Right lung (tissue), 5 donors: ENCODE data around the gene RARB. TPM values are rescaled to one million over a fixed set of nuclear protein-coding genes. Genes with fewer than 3 reads are reported as not detected.

ENCODE experiments used
- DNase-seq, 2 donors: peaks; one replicate each; pipeline ENCODE4 v3.0.0-alpha.2; 2013
- polyA plus RNA-seq, 5 donors: library from polyadenylated mRNA; unstranded; fragments of 120-200 nt; gene quantifications; one replicate each; pipeline versions ENCODE4 v1.2.1 to v1.2.3, GENCODE V29; 2013; ENCODE audit warnings: inconsistent platforms in 1 of 5, low replicate concordance in 1 of 5; ENCODE audit not compliant: insufficient read length in 5 of 5, insufficient read depth in 1 of 5

Gene RARB
- polyA plus RNA-seq, 5 donors = 24.8 to 42.4 (median 34.8) TPM

DNA sequence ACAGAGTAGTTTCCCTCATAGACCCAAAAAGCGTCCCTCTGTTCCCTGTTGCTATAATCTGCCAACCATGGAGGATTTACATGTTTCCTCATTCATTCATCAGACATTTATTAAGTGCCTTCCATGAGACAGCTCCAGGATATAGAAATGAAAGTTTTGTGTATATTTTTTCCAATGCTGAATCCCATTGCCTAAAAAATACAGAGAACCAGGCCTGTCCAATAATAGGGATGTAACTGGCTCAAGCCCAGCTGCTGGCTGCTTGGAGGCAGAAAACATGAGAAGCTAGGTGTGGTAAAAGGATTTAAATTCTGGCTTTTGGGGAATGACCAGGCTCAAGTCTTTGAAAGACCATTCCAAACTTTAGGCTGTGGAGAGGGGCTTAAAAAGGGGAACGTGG lies 41.5 kb downstream of the RARB start:
- DNase-seq = no peak

DNA sequence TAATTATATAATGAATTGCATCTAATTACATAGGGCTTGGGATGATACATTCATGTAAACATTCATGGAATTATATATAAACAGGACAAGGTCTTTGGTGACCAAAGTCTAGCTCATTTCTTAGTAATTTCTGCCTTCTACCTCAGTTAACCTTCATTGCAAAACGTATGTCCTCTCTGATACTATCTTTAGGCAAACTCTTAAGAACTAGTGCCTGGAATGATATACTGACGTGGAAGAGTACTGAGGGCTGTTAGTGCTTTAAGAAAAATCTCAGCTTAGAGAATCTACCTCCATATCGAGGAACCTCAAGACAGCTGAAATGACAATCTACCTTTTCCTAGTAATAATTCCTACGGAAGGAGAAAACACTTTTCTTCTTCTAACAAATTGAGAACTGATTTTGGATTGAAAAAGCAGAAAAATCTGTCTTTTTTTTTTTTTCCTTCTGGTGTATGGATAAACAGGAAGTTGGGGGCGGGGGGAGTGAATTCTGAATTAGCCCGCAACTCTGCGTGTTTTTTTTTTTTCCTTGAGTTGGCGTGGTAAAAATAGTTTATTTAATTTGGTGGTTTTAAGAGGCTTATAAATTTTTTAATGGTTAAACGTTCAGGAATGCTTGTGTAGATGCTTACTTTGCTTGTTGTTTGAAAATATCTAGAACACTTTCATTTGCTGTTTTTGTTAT lies 43.2 kb downstream of the RARB start:
- DNase-seq = no peak

DNA sequence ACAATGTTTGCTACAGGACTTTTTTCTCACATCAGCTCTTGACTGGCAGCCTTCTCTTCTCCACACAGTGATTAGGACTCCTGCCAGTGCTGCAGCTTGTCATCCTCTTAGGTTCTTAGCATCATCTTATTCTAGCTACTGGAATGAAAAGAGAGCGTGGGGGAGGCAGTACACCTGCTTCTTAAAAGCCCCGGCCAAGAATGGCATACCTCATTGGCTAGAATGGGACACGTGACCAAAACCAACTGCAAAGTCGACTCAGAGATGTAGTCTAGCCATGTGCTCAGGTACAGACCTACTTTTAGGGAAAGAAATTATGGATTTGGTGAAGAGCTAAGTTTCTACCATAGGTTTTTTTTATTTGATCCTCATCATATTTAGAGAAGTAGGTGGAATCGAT lies 44.1 kb downstream of the RARB start:
- DNase-seq = no peak

- no peak for DNase-seq
These were observed 44.7 kb downstream of the RARB start for GRCh38 chr3:25472731-25473130.

DNA sequence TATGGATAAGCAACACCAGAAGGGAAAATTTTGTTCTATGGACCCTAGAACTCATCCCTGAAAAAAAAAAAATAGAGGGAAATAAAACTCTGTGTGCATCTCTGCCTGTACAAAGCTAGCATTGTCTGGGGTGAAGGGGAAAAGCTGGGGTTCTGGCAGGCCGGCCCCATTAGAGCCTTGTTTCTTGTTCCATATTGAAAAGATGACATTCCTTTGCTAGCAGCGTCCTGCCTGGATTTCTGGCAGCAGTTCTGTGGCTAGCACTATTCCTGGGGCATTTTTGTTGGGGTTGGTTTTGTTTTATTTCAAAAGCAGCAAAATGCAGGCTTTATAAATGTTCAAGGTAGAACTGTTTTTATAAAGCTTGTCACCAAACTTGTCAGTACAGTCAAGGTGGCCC lies 45.2 kb downstream of the RARB start:
- DNase-seq = no peak

DNA sequence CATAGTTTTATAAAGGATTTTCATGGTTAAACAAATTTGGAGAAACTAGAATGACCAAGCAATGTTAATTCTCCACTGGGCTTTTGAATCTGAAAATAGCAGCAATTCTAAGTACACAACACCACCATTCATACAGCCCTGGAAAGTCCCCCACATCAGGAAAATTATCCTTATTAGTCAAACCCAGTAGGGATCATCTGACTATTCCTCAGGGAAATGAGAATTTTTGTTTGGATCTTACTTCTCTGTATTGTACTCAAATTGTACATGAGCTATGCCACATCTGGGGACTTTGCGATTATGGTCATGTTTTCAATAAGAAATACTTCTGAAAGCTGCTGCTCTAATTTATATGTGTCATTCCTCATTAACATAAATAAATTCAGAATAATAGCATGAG lies 46.0 kb downstream of the RARB start:
- DNase-seq = no peak

DNA sequence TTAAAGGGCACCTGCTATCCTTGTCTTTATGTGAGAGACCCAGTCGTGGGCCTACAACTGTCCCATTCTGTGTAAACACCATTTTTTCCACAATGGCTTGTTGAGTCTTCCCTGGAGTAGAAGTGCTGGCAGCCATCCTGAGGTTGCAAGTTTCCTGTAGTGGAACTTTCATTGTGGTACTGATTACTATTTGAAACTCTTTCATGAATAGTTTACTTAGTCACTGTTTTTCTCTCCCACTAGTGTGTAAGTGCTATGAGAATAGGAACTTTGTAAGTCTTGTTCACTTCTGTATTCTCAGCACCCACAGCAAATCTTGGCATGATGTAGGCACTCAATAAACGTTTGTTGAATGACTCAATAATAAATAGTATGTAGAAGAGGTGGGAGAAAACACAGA lies 48.6 kb downstream of the RARB start:
- no peak for DNase-seq

DNA sequence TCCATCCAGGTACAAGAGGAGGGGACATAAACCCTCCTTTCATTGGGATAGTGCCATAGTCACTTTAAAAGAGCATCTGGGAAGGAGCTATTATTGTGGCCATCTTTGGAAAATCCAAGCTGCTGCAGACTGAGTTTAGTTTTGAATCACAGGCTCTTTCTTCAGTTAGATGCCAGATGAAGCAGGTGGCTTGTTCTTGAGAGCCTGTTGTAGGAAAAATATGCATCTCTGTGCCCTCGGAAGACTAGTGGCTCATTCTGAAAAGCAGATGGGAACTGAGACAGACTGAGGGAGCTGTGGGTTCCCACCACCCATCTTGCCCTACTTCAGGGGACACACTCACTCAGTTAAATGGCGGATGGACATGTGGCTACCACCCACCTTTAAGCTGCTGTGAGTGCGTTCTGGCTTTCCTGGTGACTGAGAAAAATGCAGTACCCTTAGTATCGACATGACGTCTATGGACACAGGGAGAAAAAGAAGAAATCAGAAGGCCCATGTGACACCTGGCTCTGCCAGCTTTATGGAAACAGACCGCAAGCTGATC lies 50.2 kb downstream of the RARB start:
- no peak for DNase-seq

DNA sequence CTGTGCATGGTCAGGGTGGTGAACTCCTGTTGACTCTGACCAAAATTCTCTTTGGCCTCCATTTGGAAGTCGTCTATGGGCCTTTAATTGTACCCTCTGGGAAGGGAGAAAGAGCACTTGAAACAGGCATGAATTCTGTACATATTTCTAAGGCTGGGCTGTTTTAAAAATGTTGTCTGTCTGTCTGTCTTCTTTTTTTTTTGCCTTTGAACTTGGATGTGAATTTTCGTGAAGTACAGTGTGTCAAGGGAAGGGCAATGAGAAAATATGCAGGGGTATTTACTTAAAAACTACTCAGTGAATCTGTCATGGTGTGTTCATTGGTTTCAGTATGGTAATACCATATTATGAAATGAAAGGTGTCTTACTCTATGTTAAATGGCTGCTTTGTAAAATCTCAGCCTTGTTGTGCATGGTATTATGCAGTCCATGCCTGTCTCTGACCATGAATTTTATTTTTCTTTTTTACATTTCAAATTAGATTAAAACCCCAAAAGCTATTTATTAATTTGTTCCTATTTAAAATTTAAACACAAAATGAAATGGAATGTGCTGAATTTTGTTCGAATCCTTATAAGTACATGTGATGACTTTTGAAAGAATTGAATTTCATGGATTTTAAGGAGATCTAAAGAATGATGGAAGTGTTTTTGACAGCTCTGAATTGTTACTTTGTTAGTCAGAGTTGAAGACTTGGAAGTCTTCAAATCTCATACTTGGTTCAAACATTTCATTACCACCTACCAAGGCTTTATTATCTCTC lies 51.1 kb downstream of the RARB start:
- no peak for DNase-seq

- DNase-seq = no peak
These were observed 51.6 kb downstream of the RARB start for GRCh38 chr3:25479727-25480010.

DNA sequence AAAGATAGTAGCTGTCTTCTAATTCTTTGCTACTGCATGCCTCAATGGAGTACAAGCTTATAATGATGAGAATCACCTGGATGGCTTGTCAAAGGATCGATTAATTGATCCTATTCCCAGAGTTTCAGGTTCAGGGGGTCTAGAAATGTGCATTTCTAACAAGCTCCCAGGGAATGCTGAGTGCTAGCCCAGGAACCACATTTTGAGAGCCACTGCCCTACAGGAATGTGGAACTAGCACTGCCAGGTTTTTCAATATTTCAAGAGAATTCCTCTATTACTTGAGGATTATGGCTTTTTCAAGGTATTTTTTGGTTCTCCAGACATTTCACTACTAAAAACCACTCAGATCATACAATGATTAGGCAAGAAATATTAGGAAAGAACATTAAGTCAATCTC lies 52.7 kb downstream of the RARB start:
- DNase-seq = no peak

DNA sequence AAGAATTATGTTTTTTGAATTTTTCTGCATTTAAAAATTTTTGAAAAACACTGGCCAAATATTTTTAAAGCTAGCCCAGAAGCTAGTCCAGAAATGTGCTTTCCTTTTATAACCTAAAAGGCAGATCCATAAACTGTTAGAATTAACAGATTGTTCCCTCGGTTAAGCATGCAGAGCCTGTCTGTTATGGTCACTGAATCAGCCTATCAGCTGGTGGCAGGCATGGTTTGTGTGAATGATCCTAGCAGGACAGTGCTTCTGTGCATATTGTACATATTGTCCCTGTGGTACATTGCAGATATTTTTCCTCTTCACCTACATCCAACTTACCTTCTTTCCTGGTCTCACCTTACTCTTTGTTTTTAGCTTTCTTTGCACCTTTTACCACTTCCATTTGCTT lies 53.3 kb downstream of the RARB start:
- DNase-seq = no peak

GRCh38 chr3:25483456-25483855 lies 55.4 kb downstream of the RARB start:
- no peak for DNase-seq

GRCh38 chr3:25485673-25486072 lies 57.6 kb downstream of the RARB start:
- no peak for DNase-seq

GRCh38 chr3:25486932-25487331 lies 58.9 kb downstream of the RARB start:
- no peak for DNase-seq

DNA sequence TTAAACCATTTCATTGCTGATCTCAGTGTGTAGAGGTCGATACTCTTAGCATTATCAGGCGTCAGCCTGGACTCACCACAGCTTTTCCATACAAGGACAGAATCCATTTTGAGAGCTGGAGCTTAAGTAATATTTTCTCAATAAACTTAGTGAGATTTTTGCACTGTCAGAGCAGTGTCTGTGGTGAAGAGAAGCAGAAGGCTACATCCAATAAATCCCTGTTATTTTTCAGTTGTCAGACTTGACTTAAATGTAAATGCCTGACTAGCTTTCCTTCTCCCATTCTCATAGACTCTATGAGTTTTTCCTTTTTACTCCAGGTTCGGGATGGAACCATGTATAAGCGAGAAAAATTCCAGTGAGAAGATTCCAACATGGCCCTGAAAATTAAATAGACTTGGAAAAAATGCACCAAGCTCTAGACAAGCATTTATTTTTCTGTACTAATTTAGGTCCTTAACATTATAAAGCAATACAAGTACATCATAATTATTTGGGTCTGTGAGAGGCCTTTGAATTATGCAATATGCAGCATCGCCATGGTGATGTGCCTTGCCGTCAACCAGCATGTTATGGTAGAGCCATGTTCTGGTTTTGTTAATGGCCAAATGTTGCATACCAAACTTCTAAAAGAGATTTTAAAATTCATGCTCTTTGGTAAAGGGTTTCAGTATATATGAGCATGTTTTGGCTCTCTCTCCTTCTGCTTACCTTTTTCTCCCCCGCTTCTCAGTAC lies 62.0 kb downstream of the RARB start:
- no peak for DNase-seq

DNA sequence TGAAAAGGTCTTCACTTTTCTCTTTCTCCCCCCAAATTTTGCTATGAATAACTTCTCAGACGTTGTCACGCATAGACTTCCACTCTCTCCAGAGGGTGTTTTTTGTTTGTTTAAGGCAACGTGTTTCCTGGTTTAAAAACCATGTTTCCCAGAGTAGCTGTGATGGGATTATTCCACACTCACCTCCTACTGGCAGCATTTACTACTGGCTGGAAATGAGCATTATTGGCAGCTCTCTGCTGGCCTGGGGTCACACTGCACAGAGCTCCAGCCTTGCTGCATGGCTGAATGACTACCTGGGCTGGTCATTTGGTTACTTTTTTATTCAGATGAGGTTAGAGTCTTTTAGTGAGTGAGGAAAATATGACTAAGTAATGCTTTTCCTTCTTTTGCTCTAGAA lies 65.2 kb downstream of the RARB start:
- DNase-seq = no peak

GRCh38 chr3:25493786-25494185 lies 65.7 kb downstream of the RARB start:
- no peak for DNase-seq

DNA sequence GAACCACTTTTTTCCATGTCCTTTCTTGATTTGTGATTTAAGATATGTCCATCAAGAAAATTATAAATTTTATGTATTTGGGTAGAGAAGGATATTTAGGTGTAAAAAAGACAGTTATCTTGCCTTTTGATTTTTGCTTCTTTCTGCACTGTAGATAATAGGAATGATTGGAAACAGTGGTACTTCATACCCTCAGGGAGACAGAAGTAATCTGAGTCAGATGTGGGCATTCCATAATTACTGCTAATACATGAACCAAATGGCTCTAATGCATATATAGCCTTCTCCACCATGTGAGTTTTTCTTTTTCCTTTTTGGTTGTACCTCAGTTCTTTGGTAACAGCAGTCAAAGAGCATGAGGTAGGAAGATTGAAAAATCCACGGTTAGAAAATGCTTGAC lies 67.2 kb downstream of the RARB start:
- DNase-seq = no peak

DNA sequence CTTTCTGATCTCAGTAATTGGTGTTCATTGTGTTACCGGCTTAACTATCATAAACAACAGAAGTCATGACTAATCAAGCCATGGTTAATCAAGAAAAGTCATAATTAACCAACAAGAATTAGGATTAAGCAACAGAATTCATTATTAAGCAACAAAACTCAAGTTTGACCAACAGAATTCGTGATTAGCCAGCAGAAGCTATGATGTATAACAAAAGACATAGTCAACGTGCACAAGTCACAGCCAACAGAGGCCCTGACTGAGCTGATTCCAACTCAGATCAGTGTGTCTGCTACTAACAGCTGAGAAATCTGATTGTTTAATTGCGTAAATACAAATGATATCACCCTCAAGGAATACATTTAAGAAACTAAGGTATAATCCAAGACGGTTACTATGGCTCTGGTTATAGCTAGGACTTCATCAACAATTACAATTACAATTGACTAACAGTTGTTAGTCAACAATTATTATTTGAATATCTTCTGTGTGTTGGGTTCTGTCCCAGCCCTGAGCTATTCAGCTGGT lies 67.7 kb downstream of the RARB start:
- peak in 1 of 2 donors; percentile 66 for DNase-seq

GRCh38 chr3:25497096-25497495 lies 69.0 kb downstream of the RARB start:
- DNase-seq = no peak

DNA sequence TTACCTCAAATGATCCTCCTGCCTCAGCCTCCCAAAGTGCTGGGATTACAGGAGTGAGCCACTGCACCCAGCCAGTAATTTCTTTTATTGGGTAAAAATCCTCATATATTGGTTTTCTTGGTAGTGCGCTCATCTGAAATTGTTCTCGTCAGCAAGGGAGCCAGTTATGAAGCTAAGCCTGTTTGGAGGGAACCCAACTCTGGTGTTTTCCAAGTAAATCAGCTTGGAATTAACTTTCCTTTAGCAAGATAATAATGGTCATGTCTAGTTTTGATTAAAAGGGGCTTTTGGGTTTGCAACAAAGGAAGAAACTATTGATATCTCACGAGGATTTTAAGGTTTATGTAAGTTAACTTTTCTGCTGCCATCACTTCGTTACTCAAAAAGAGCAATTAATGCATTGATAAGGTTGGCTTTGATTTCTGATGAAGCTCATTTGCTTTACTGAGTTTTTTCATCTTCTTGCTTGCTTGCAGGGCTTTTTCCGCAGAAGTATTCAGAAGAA lies 72.7 kb downstream of the RARB start:
- DNase-seq = peak; percentile 64 to 74
